ENCODE results near the gene PPP1R36.
A peak's percentile ranks its signal among the peaks of the same experiment; 100 is the strongest.

Gene PPP1R36

DNA sequence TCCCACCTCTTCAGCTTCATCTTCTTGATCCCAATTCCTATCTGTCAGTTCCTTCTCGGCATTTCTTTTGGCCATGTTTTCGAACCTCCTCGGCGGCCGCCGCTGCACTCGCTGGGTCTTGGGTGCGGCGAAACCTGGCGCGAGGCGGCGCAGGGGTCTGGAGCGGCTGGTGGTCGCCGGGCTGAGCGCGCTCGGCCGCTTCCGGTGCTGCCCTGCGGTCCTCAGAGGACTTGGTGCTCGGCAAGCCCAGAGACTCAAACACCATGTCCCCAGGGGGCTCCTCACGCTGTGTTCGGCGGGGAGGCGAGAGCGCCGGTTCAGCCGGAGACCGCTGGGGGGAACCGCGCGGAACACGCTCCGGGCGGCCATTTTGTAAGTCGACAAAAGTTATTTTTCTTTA, 51.8 kb downstream of the PPP1R36 start:
- no peak for DNase-seq (ENCODE audit: low read depth)
- TF ChIP-seq, protein P1, sequence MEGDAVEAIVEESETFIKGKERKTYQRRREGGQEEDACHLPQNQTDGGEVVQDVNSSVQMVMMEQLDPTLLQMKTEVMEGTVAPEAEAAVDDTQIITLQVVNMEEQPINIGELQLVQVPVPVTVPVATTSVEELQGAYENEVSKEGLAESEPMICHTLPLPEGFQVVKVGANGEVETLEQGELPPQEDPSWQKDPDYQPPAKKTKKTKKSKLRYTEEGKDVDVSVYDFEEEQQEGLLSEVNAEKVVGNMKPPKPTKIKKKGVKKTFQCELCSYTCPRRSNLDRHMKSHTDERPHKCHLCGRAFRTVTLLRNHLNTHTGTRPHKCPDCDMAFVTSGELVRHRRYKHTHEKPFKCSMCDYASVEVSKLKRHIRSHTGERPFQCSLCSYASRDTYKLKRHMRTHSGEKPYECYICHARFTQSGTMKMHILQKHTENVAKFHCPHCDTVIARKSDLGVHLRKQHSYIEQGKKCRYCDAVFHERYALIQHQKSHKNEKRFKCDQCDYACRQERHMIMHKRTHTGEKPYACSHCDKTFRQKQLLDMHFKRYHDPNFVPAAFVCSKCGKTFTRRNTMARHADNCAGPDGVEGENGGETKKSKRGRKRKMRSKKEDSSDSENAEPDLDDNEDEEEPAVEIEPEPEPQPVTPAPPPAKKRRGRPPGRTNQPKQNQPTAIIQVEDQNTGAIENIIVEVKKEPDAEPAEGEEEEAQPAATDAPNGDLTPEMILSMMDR (IDR thresholded peaks at IDR 0.05; ENCODE audit: insufficient read depth, low read depth, low read length, missing control alignments): no peak
- no peak overlapping the region for H3K4me3 ChIP-seq (ENCODE audit: low read length)

GRCh38 chr14:64602826-64603225, 53.1 kb downstream of the PPP1R36 start:
- TF ChIP-seq, protein P1 (IDR thresholded peaks at IDR 0.05; ENCODE audit: insufficient read depth, low read depth, low read length, missing control alignments): no peak
- no peak overlapping the region for H3K4me3 ChIP-seq (ENCODE audit: low read length)

GRCh38 chr14:64604001-64604400, 54.2 kb downstream of the PPP1R36 start:
- TF ChIP-seq, protein P1 (IDR thresholded peaks at IDR 0.05; ENCODE audit: insufficient read depth, low read depth, low read length, missing control alignments): no peak
- no peak overlapping the region for H3K4me3 ChIP-seq (ENCODE audit: low read length)
- peak; percentile 54 for DNase-seq (ENCODE audit: low read depth)

More at GRCh38 chr14:64602826-64603225, 53.1 kb downstream of the PPP1R36 start:
- DNase-seq (ENCODE audit: low read depth): no peak

DNA sequence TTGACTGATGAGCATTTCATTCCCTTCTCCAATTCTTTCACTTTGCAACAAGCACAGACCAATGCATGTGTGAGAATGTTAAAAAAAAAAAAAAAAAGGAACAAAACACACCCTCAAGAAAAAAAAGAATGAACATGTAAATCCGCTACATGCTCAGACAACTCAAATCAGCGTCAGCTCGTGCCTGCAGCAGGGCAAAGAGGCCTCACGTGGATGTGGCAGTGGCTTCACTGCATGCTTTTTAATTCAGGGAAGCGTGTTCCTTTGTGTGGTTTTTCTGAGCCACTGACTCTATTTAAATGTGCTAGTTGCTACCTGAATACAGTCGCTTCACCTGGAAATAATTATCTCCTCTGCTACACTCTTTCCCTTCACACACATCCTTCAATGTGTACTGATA, 55.1 kb downstream of the PPP1R36 start:
- TF ChIP-seq, protein P1 (IDR thresholded peaks at IDR 0.05; ENCODE audit: insufficient read depth, low read depth, low read length, missing control alignments): no peak
- peak; percentile 94 for DNase-seq (ENCODE audit: low read depth)
- no peak overlapping the region for H3K4me3 ChIP-seq (ENCODE audit: low read length)

DNA sequence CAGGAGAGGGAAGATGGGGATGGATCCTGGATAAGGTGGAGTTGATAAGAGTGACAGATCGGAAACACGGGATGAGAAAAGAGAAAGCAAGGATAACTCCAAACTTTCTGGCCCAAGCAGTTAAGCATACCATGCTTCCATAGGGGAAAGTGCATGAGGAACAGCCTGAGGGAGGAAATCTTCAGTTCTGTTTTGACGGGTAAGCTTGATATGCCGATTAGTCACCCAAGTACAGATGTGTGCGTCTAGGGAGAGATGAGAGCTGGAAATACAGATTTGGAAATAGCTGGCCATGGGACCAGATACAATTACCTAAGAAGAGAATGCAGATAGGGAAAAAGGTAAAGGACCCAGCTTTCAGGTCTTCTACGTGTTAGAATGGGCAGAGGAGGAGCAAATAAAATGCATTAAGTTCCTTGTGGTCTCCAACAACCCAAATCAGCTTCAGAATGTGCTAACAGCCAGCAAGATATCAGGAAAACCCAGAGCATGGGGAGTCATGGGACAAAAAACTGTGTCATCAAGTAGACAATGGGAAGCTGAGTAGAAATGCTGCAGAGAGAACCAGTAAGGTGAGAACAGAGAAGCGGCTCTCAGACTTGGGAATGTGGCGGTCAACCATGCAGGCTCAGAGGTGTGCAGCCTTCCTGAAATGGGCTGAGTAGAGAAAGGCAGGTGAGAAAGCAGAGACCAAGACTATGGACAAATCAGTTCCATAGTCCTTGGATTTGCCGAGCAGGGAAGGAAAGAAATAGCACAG, 56.3 kb downstream of the PPP1R36 start:
- H3K4me3 ChIP-seq (ENCODE audit: low read length): no peak overlapping the region
- DNase-seq (ENCODE audit: low read depth): peak; percentile 95
- TF ChIP-seq, protein P1 (IDR thresholded peaks at IDR 0.05; ENCODE audit: insufficient read depth, low read depth, low read length, missing control alignments): no peak

DNA sequence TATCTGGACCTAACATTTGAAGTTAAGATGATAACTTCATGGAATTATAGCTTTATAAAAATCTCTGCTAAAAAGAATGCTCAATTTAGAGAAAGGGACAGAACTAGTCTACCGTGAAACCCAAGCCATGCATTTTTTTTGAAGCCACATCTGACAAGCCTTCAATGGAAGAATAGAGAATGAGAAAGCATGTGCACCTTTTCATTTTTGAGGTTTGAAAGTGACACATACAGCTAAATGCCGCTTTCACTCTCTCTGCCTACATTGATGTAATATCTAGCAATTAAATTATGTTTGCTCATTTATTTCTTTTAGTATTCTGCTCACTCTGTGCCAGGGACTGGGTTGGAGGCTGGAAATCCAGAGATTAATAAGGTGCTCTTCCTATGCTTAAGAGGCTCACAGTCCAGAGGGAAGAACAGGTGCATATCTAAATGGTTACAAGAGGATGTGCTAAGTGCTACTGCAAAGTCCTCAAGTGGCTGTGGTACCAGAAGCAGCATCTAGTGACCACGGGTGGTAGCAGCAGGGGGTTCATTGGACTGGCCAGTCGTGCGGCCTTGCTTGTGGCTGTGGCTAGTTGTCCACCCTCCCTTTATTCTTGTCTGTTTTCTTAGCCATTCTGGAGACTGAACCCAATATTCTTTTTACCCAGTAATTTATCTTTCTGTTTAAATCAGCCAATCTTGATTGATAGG, 60.4 kb downstream of the PPP1R36 start:
- TF ChIP-seq, protein P1 (IDR thresholded peaks at IDR 0.05; ENCODE audit: insufficient read depth, low read depth, low read length, missing control alignments): no peak
- DNase-seq (ENCODE audit: low read depth): no peak
- no peak overlapping the region for H3K4me3 ChIP-seq (ENCODE audit: low read length)

Data from epithelial cell of esophagus (primary cell).